Gastroesophageal sphincter (tissue), 3 donors: Measurements from ENCODE around the gene CSMD2.

Source experiments
- CTCF ChIP-seq, 4 experiments: fragments of 200-600 bp in 2 of 4; fragments of 450-650 bp in 2 of 4; sonication (generic) in 1 of 4; IDR thresholded peaks; one replicate each; pipeline ENCODE4 v1.5.1; 2017 to 2019; ENCODE audit warnings: antibody characterized with exemption in 4 of 4, mild to moderate bottlenecking in 2 of 4, moderate library complexity in 2 of 4
- EP300 ChIP-seq: sonication (generic); formaldehyde crosslinking; IDR thresholded peaks from one replicate; pipeline ENCODE4 v1.6.1; 2017; ENCODE audit warnings: antibody characterized with exemption, mild to moderate bottlenecking
- POLR2A ChIP-seq, 2 donors: fragments of 450-650 bp; IDR thresholded peaks; one replicate each; pipeline ENCODE4 v1.6.1; 2017; ENCODE audit warnings: antibody characterized with exemption in 2 of 2, mild to moderate bottlenecking in 2 of 2, moderate library complexity in 1 of 2
- POLR2AphosphoS5 ChIP-seq: sonication (generic); formaldehyde crosslinking; IDR thresholded peaks from one replicate; pipeline ENCODE4 v1.6.1; 2017; ENCODE audit warnings: antibody characterized with exemption

DNA sequence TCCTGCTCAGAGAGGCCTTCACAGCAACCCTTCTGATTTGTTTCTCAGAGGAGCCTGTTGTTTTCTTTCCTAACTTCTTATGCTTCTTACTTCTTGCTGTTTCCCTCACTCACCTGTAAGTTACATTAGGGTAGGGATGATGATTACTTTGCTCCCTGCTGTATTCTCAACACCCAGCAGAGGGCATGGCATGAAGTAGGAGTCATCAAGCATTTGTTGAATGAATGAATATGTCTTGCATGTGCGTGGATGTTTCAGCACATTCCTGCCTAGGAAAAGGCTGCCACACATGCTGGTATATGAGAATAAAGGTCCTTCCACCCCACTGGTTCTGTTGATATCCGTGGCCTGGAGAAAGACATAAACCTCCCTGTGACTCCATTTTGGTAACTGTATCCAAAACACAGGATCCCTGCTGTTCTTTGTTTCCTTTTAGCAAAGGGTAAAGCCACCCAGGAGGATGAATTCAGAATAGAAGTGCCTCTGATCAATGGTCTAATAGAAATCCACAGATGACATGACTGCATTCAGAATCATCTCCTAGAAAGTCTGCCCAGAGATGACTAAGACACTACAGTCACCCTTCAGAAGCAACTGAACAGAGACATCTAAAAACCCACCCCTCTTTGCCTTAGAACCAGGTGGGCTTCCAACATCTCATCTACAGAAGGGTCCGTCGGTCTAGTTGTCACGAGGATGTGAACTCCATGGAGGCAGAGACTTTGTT lies 523.8 kb downstream of the CSMD2 start:
- TF ChIP-seq CTCF (IDR thresholded peaks at IDR 0.05) (peak in 1 of 4 experiments; percentile 20), EP300 (no peak), POLR2A (IDR thresholded peaks at IDR 0.05) (no peak), POLR2AphosphoS5 (no peak)
